HG03108 (cell line): Measurements from ENCODE around the gene GPR21.

ENCODE experiments used
- ATAC-seq: cut with Tn5 transposase; IDR thresholded peaks from one replicate; pipeline ENCODE4 v1.9.1; 2021; ENCODE audit warnings: moderate library complexity; ENCODE audit not compliant: unreplicated experiment

GPR21 gene

DNA sequence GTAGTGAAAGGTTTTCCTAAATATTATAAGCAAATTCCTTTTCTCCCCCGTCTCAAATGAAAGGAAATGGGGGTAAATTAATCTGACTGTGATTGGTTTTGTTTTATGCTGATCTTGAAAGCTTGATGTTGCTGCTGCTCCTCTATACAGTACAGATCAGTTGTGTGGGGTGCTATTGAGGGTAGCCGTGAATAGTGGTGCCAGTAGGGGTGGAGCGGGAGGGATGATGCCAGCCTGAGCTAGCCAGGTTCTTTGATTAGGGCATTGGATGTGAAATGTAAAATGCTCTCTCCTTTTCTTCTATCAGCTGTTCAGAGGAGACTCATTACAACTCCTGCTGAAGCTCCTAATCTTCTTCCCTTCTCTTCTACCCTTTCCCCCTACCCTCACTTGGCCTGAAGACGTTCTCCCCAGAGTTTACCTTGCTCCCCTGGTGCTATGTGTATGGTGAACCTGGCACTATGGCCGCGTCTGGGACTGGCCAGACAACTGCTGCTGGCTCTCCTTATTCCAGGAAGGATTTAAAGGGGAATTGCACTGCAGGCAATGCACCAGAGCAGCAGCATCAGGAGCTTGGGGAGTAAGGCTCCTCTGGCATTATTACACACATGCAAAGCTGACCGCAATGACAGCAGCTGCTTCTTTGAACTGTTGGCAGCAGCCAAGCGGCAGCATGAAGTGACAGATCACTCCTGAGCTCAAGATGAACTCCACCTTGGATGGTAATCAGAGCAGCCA, 566 bp downstream of the GPR21 start:
- ATAC-seq, result no peak

- no peak for ATAC-seq
Observed at GRCh38 chr9:123034881-123035510, 1.5 kb downstream of the GPR21 start.

- ATAC-seq, result no peak
Observed at GRCh38 chr9:123035791-123036190, 2.3 kb downstream of the GPR21 start.

GRCh38 chr9:123036893-123037545, 3.6 kb downstream of the GPR21 start:
- no peak for ATAC-seq

DNA sequence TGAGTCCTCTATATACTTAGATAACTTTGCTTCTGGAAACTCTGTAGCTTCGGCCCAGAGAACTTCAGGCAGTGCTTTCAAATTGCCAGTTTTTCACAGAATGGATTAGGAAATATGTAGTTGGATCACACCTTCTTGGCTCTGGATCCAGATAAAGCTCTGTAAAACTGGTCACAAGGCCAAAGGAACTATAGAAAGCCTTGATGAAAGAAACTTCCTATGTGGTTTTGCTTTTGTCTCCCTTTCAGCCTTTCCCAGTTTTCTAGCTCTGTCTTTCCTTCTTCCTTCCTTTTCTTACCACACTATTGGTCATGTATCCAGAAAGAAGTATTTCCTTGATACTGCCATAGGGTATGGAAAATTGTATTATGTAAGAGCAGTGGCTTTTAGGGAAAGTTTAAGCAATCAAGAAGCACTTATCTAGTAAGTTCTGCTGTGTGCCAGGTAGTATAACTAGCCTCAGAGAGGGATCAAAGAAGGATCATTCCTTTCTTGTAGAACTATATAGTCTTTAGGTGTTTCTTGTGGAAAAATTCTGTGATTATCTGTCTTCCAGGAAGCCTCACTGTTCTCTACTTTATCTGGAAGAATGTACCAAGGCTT, 6.3 kb downstream of the GPR21 start:
- no peak for ATAC-seq

DNA sequence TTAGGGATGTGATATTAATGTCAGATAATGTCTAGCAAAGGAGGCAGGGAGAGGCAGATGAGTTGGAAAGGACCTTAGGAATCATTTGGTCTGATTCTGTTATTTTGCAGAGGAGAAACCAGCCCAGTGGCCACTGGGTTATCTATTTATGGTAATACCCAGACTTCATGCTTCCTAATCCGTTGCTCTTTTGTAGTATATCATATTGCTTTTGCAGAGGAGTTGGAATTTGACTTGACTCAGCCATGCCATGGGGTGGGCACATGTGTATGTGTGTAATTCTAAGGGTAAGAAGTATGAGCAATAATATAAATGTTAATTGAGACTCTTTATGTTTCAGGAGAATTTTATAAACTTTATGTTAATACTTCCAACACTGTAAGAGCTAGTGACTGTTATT, 7.3 kb downstream of the GPR21 start:
- no peak for ATAC-seq

DNA sequence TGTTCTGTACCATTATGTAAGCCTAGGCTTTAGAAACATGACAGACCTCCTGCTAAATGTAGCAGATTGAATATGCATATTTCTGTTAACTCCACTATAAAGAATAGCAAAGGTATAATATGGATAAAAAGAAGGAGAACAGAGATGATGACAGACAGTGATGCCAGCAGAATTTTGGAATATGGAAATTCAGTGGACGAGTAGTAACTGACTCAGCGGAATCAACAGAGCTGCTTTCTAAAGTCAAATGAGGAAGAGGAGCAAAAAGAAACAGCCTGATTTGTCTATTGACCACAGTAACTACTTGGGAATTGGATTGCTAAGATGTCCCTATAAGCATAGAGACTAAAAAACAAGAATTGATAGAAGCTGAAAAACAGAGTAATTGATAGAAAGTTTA, 8.0 kb downstream of the GPR21 start:
- no peak for ATAC-seq

DNA sequence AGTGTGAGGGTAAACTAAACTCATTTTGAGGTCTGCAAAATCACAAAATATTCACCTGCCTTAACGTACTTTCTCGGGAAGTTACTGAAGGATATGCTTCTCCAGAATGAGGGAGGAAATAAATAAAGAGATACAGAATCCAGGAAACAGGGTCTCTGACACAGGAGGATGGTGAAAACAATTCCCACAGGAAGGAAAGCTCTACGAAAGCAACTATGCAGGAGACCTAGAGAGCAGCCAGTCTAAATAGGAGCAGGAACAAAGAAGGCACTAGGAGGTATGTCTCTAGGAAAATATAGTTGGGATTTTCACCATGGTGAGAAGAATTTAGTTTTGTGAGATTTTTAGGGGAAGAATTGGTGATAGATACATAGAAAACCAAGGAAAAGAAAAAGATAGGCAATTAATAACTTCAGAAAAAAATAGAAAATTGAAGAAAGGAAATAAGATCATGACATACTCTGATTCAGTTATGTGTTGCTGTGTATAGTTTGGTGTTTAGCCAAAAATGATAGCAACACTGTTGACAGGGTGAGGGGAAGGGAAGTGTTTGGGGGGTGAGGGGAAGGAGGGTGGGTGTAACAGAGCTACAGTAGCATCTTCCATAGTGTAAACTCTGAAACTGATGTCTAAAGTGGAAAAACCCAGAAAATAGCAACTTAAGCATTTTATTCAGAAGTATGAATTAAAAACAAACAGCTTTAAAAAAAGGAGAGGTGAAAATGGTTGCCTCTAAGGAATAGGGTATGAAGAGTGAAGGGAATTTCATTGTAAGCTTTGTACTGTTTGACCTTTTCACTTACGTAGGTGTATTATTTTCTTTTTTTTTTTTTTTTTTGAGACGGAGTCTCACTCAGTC, 9.8 kb downstream of the GPR21 start:
- no peak for ATAC-seq

DNA sequence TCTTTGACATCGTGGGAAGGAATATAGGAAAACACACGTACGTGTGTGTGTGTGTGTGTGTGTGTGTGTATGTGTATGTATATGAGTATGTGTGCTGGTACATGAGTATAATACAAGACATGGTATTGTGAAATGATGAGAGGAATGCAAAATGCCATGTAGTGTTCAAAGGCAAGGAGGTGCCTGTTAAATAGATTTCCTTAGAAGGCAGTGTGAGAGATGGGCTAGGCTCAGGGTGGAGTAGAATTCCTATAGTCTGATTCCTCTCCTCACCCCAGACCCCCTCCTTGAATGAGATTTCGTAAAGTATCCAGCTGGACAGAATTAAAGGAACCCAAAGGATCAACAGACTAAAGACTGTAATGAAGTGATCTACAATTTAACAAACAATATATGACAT, 11.1 kb downstream of the GPR21 start:
- ATAC-seq, result no peak

- no peak for ATAC-seq
Observed at GRCh38 chr9:123046406-123047195, 13.1 kb downstream of the GPR21 start.

- ATAC-seq, result no peak
Observed at GRCh38 chr9:123048748-123049147, 15.3 kb downstream of the GPR21 start.

DNA sequence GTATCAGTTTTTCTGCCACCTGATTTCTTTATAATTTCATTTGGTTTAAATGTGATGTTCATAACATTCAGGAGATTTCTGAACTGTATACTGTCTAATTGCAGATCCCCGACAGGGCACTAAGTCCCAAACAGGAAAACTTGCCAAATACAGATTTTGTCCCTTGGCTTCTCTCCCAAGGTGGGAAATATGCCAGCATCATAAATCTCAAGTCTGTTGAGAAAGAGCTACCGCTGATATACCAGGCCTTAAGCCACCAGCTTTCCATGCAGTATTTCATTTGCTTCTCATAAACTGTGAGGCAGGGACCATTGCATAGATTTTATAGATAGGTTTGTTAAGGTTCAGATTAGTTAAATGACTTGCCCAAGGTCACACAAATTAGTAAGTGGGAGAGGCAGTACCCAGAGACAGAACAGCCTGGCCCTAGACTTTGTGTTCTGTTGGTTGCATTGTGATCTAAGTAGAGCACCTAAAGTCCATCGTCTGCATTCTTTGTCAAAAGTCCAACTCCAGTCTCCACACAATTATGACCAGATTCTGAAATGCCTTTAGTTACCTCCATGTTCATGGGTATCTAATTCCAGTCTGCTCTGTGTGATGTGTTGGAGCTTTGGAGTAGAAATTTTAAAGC, 16.2 kb downstream of the GPR21 start:
- no peak for ATAC-seq

DNA sequence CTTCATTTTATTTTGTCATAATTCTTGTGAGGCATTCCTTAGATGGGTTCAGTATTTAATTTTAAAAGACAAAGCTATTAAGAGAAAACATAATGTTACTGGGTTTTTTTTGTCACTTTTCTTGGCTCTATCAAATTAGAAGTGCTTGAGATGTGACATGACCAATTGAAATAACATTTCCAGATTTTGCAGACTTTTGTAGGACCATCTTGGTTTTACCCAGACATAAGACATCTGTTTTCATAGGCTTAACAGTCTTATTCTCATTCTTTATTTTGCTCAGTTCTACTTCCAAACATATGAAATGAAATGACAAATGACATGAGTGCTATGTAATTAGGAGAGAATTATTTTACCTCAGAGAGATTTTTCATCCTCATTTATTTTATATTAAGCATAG, 19.6 kb downstream of the GPR21 start:
- no peak for ATAC-seq

- no peak for ATAC-seq
Observed at GRCh38 chr9:123053711-123054110, 20.2 kb downstream of the GPR21 start.

- ATAC-seq, result no peak
Observed at GRCh38 chr9:123058834-123059233, 25.4 kb downstream of the GPR21 start.

- no peak for ATAC-seq
Observed at GRCh38 chr9:123059472-123060220, 26.2 kb downstream of the GPR21 start.

DNA sequence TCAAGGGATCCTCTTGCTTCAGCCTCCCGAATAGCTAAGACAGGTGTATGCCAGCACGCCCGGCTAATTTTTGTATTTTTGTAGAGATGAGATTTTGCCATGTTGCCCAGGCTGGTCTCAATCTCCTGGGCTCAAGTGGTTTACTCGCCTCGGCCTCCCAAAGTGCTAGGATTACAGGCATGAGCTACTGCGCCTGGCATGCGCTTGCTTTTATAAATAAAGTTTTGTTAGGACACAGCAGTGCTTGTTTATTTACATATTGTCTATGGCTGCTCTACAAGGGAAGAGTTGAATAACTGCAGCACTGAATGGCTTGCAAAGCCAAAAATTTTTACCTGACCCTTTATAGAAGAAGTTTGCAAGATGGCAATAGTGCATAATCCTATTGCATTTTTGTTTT, 27.7 kb downstream of the GPR21 start:
- ATAC-seq, result no peak

GRCh38 chr9:123062351-123063176, 29.1 kb downstream of the GPR21 start:
- ATAC-seq, result no peak
